HG03575 (cell line): ENCODE results near the gene SPANXD.
"Not testable (repeated sequence)": the region's sequence is repeated elsewhere in the genome, so short reads cannot be mapped to it uniquely, and the experiment has no call there.

Source experiments
- ATAC-seq: cut with Tn5 transposase; IDR thresholded peaks from one replicate; pipeline ENCODE4 v1.9.1; 2021; ENCODE audit not compliant: unreplicated experiment, insufficient number of reproducible peaks, low FRiP score; ENCODE audit errors: extremely low read depth

The SPANXD gene

GRCh38 chrX:141698639-141699038 is at the start of gene SPANXD:
TSS of gene SPANXD (minus strand) at chrX:141698739. CDS start at chrX:141698405, 334 bp downstream.
- ATAC-seq: not testable (repeated sequence)

GRCh38 chrX:141742666-141743065 is 44.1 kb upstream of the SPANXD start:
- ATAC-seq: no peak

- ATAC-seq: no peak
Measured at GRCh38 chrX:141736656-141737055, 38.1 kb upstream of the SPANXD start.

- no peak for ATAC-seq
Measured at GRCh38 chrX:141733371-141733770, 34.8 kb upstream of the SPANXD start.

- ATAC-seq: no peak
Measured at GRCh38 chrX:141732031-141732430, 33.5 kb upstream of the SPANXD start.

- no peak for ATAC-seq
Measured at GRCh38 chrX:141724186-141724585, 25.6 kb upstream of the SPANXD start.

GRCh38 chrX:141714680-141715079 is 16.1 kb upstream of the SPANXD start:
- ATAC-seq: no peak

- no peak for ATAC-seq
Measured at GRCh38 chrX:141701072-141701471, 2.5 kb upstream of the SPANXD start.

- no peak for ATAC-seq
Measured at GRCh38 chrX:141673946-141674345, 24.6 kb downstream of the SPANXD start.

- no peak for ATAC-seq
Measured at GRCh38 chrX:141669689-141670088, 28.9 kb downstream of the SPANXD start.

GRCh38 chrX:141668371-141668770 is 30.2 kb downstream of the SPANXD start:
- ATAC-seq: no peak

- no peak for ATAC-seq
Measured at GRCh38 chrX:141662781-141663180, 35.8 kb downstream of the SPANXD start.

- ATAC-seq: no peak
Measured at GRCh38 chrX:141652286-141652685, 46.3 kb downstream of the SPANXD start.
